Rectal smooth muscle tissue (tissue), 1 donor: ENCODE measurements around the gene NOG.

Experiments used
- H3K27ac ChIP-seq: one replicate; pipeline ENCODE4 v1.7.0; 2013; ENCODE audit warnings: low read depth, low read length, inconsistent platforms
- H3K27me3 ChIP-seq: one replicate; pipeline ENCODE4 v1.7.0; 2013; ENCODE audit warnings: low read length; ENCODE audit not compliant: control insufficient read depth, insufficient read depth
- H3K36me3 ChIP-seq: one replicate; pipeline ENCODE4 v1.7.0; 2013; ENCODE audit warnings: low read length; ENCODE audit not compliant: control insufficient read depth, insufficient read depth
- H3K4me1 ChIP-seq: one replicate; pipeline ENCODE4 v1.7.0; 2013; ENCODE audit warnings: low read length; ENCODE audit not compliant: control insufficient read depth, insufficient read depth
- H3K4me3 ChIP-seq: one replicate; pipeline ENCODE4 v1.7.0; 2013; ENCODE audit warnings: low read length
- H3K9ac ChIP-seq: one replicate; pipeline ENCODE4 v1.7.0; 2013; ENCODE audit warnings: low read length

NOG gene

GRCh38 chr17:56624912-56625311, 31.4 kb downstream of the NOG start:
- Histone ChIP-seq H3K27me3 (no peaks in the 10 kb centered on the region), H3K4me3 (no peak overlapping the region), H3K36me3 (no peaks in the 10 kb centered on the region), H3K27ac (no peak overlapping the region), H3K4me1 (no peaks in the 10 kb centered on the region), H3K9ac (no peak overlapping the region)

GRCh38 chr17:56629531-56630075, 36.1 kb downstream of the NOG start:
- Histone ChIP-seq H3K36me3 (no peaks in the 10 kb centered on the region), H3K27me3 (no peaks in the 10 kb centered on the region), H3K9ac (no peak overlapping the region), H3K27ac (no peak overlapping the region), H3K4me1 (no peaks in the 10 kb centered on the region), H3K4me3 (no peak overlapping the region)

GRCh38 chr17:56630202-56630601, 36.7 kb downstream of the NOG start:
- no peak overlapping the region for H3K27ac ChIP-seq
- no peaks in the 10 kb centered on the region for H3K27me3 ChIP-seq
- no peaks in the 10 kb centered on the region for H3K4me1 ChIP-seq
- H3K4me3 ChIP-seq = no peak overlapping the region
- H3K9ac ChIP-seq = no peak overlapping the region
- no peaks in the 10 kb centered on the region for H3K36me3 ChIP-seq

GRCh38 chr17:56633681-56634080, 40.2 kb downstream of the NOG start:
- Histone ChIP-seq H3K27me3 (no peaks in the 10 kb centered on the region), H3K36me3 (no peaks in the 10 kb centered on the region), H3K9ac (no peak overlapping the region), H3K27ac (no peak overlapping the region), H3K4me3 (no peak overlapping the region), H3K4me1 (no peaks in the 10 kb centered on the region)

- Histone ChIP-seq H3K9ac (no peak overlapping the region), H3K4me3 (no peak overlapping the region), H3K27ac (no peak overlapping the region), H3K36me3 (no peaks in the 10 kb centered on the region), H3K4me1 (no peaks in the 10 kb centered on the region), H3K27me3 (no peaks in the 10 kb centered on the region)
These were observed 42.1 kb downstream of the NOG start for GRCh38 chr17:56635641-56636040.

- H3K4me3 ChIP-seq = no peak overlapping the region
- H3K27ac ChIP-seq = no peak overlapping the region
- no peak overlapping the region for H3K9ac ChIP-seq
- no peaks in the 10 kb centered on the region for H3K36me3 ChIP-seq
- H3K4me1 ChIP-seq = no peaks in the 10 kb centered on the region
- H3K27me3 ChIP-seq = no peaks in the 10 kb centered on the region
These were observed 42.8 kb downstream of the NOG start for GRCh38 chr17:56636265-56636664.

- no peak overlapping the region for H3K4me3 ChIP-seq
- H3K27ac ChIP-seq = no peak overlapping the region
- H3K27me3 ChIP-seq = no peaks in the 10 kb centered on the region
- no peaks in the 10 kb centered on the region for H3K36me3 ChIP-seq
- no peaks in the 10 kb centered on the region for H3K4me1 ChIP-seq
- no peak overlapping the region for H3K9ac ChIP-seq
These were observed 43.8 kb downstream of the NOG start for GRCh38 chr17:56637254-56637653.

GRCh38 chr17:56638591-56639051, 45.1 kb downstream of the NOG start:
- no peaks in the 10 kb centered on the region for H3K27me3 ChIP-seq
- no peaks in the 10 kb centered on the region for H3K36me3 ChIP-seq
- H3K9ac ChIP-seq = no peak overlapping the region
- H3K4me1 ChIP-seq = no peaks in the 10 kb centered on the region
- no peak overlapping the region for H3K27ac ChIP-seq
- no peak overlapping the region for H3K4me3 ChIP-seq

GRCh38 chr17:56639517-56639916, 46.0 kb downstream of the NOG start:
- H3K9ac ChIP-seq = no peak overlapping the region
- H3K27me3 ChIP-seq = no peaks in the 10 kb centered on the region
- H3K4me1 ChIP-seq = no peaks in the 10 kb centered on the region
- no peak overlapping the region for H3K27ac ChIP-seq
- H3K36me3 ChIP-seq = no peaks in the 10 kb centered on the region
- H3K4me3 ChIP-seq = no peak overlapping the region

- H3K36me3 ChIP-seq = no peaks in the 10 kb centered on the region
- H3K9ac ChIP-seq = no peak overlapping the region
- H3K27ac ChIP-seq = no peak overlapping the region
- H3K4me1 ChIP-seq = no peaks in the 10 kb centered on the region
- H3K27me3 ChIP-seq = no peaks in the 10 kb centered on the region
- H3K4me3 ChIP-seq = no peak overlapping the region
These were observed 46.6 kb downstream of the NOG start for GRCh38 chr17:56640116-56640515.

GRCh38 chr17:56641373-56641772, 47.9 kb downstream of the NOG start:
- no peak overlapping the region for H3K27ac ChIP-seq
- no peak overlapping the region for H3K4me3 ChIP-seq
- H3K9ac ChIP-seq = no peak overlapping the region
- H3K27me3 ChIP-seq = no peaks in the 10 kb centered on the region
- no peaks in the 10 kb centered on the region for H3K36me3 ChIP-seq
- H3K4me1 ChIP-seq = no peaks in the 10 kb centered on the region

- Histone ChIP-seq H3K27me3 (no peaks in the 10 kb centered on the region), H3K36me3 (no peaks in the 10 kb centered on the region), H3K9ac (no peak overlapping the region), H3K4me3 (no peak overlapping the region), H3K27ac (no peak overlapping the region), H3K4me1 (no peaks in the 10 kb centered on the region)
These were observed 48.4 kb downstream of the NOG start for GRCh38 chr17:56641894-56642293.

GRCh38 chr17:56642424-56642823, 48.9 kb downstream of the NOG start:
- Histone ChIP-seq H3K9ac (no peak overlapping the region), H3K27me3 (no peaks in the 10 kb centered on the region), H3K4me1 (no peaks in the 10 kb centered on the region), H3K36me3 (no peaks in the 10 kb centered on the region), H3K4me3 (no peak overlapping the region), H3K27ac (no peak overlapping the region)
